Naive thymus-derived CD4-positive, alpha-beta T cell (primary cell): ENCODE data around the gene SLC2A13. TPM values are rescaled to one million over a fixed set of nuclear protein-coding genes. Genes with fewer than 3 reads are reported as not detected.
"Not testable (repeated sequence)": the region's sequence is repeated elsewhere in the genome, so short reads cannot be mapped to it uniquely, and the experiment has no call there.

Experiments
- ATAC-seq: fragments of 150-1000 bp; cut with Tn5 transposase; 2 replicates; pipeline ENCODE4 v1.10.0; 2021; ENCODE audit warnings: mild to moderate bottlenecking, moderate library complexity
- CTCF ChIA-PET: fragments of 350-600 bp; sonication (Branson Sonifier 250); formaldehyde crosslinking; loops from one replicate; lab custom pipeline; 2021; ENCODE audit warnings: antibody characterized with exemption; lab: Charles Lee
- POLR2A ChIA-PET: fragments of 350-600 bp; sonication (Branson Sonifier 250); formaldehyde crosslinking; loops from one replicate; lab custom pipeline; 2021; ENCODE audit warnings: antibody characterized with exemption, inconsistent platforms; lab: Charles Lee
- DNase-seq, 9 donors: peaks; one replicate each; pipeline versions ENCODE4 v3.0.0 to v3.0.0-alpha.2; 2020 to 2022; ENCODE audit warnings: mixed read lengths in 1 of 9
- H3K27ac ChIP-seq: one replicate; pipeline ENCODE4 v1.7.0; 2013; ENCODE audit warnings: mild to moderate bottlenecking, low read depth, low read length, moderate library complexity
- H3K27me3 ChIP-seq, 2 donors: one replicate each; pipeline ENCODE4 v1.7.0; 2013; ENCODE audit warnings: low read length in 2 of 2, mild to moderate bottlenecking in 2 of 2, moderate library complexity in 2 of 2; ENCODE audit not compliant: control insufficient read depth in 2 of 2, insufficient read depth in 2 of 2
- H3K36me3 ChIP-seq, 3 experiments: 1 replicate in 2 of 3; 2 replicates in 1 of 3; pipeline ENCODE4 v1.7.0; 2013; ENCODE audit warnings: low read length in 3 of 3, mild to moderate bottlenecking in 3 of 3, moderate library complexity in 1 of 3; ENCODE audit not compliant: insufficient read depth in 3 of 3, control insufficient read depth in 2 of 3
- H3K4me1 ChIP-seq, 2 donors: one replicate each; pipeline ENCODE4 v1.7.0; 2013; ENCODE audit warnings: low read length in 2 of 2, mild to moderate bottlenecking in 2 of 2, moderate library complexity in 1 of 2; ENCODE audit not compliant: control insufficient read depth in 2 of 2, insufficient read depth in 2 of 2
- H3K4me3 ChIP-seq: 2 replicates; pipeline ENCODE4 v1.7.0; 2013; ENCODE audit warnings: mild to moderate bottlenecking, low read length
- H3K9me3 ChIP-seq, 3 experiments: 1 replicate in 2 of 3; 2 replicates in 1 of 3; pipeline ENCODE4 v1.7.0; 2013; ENCODE audit warnings: low read length in 3 of 3; ENCODE audit not compliant: control insufficient read depth in 2 of 3
- H3K27ac Mint-ChIP-seq, 9 donors: one replicate each; pipeline ENCODE4 v1.8.0; 2020 to 2022; ENCODE audit warnings: mixed read lengths in 9 of 9, mild to moderate bottlenecking in 8 of 9, moderate library complexity in 5 of 9, inconsistent platforms in 2 of 9
- H3K27me3 Mint-ChIP-seq, 5 donors: one replicate each; pipeline ENCODE4 v1.8.0; 2021 to 2022; ENCODE audit warnings: mixed read lengths in 5 of 5, mild to moderate bottlenecking in 1 of 5
- H3K36me3 Mint-ChIP-seq, 5 donors: one replicate each; pipeline ENCODE4 v1.8.0; 2020 to 2022; ENCODE audit warnings: mixed read lengths in 5 of 5, mild to moderate bottlenecking in 3 of 5, inconsistent platforms in 1 of 5
- H3K4me1 Mint-ChIP-seq, 7 donors: one replicate each; pipeline ENCODE4 v1.8.0; 2020 to 2022; ENCODE audit warnings: mixed read lengths in 7 of 7, mild to moderate bottlenecking in 3 of 7, inconsistent platforms in 1 of 7
- H3K4me3 Mint-ChIP-seq, 10 donors: one replicate each; pipeline ENCODE4 v1.8.0; 2020 to 2022; ENCODE audit warnings: mild to moderate bottlenecking in 10 of 10, mixed read lengths in 10 of 10, moderate library complexity in 6 of 10, inconsistent platforms in 2 of 10
- H3K9me3 Mint-ChIP-seq, 11 donors: one replicate each; pipeline ENCODE4 v1.8.0; 2020 to 2022; ENCODE audit warnings: mixed read lengths in 11 of 11, mild to moderate bottlenecking in 4 of 11, inconsistent platforms in 1 of 11, moderate library complexity in 1 of 11
- intact Hi-C, 2 donors: fragments of 100-400 bp; cut with micrococcal nuclease; formaldehyde crosslinking; loops; one replicate each; pipeline ENCODE4 v1.15.1; 2023
- polyA plus RNA-seq, 2 donors: library from polyadenylated mRNA; unstranded; fragments of 300-500 nt; fragmentation: Illumina TruSeq; gene quantifications; one replicate each; pipeline ENCODE4 v1.2.3, GENCODE V29; 2021
- total RNA-seq, 6 experiments: library from RNA in 5 of 6; stranded (reverse) in 5 of 6; gene quantifications; 1 replicate in 5 of 6; 2 replicates in 1 of 6; pipeline ENCODE4 v1.2.3 and lab custom pipeline; 2021 to 2026

Gene SLC2A13
- total and polyA plus RNA-seq, 7 experiments from 2014 or later: 1.2 to 5.8 (median 4.4) TPM

- ATAC-seq, H3K36me3 Mint-ChIP-seq, DNase-seq, H3K27me3 Mint-ChIP-seq, CTCF ChIA-PET, H3K27me3 ChIP-seq, H3K4me1 Mint-ChIP-seq, H3K27ac Mint-ChIP-seq, H3K9me3 Mint-ChIP-seq, H3K27ac ChIP-seq, H3K4me3 Mint-ChIP-seq, H3K9me3 ChIP-seq, POLR2A ChIA-PET, H3K4me3 ChIP-seq, intact Hi-C loops, H3K36me3 ChIP-seq, H3K4me1 ChIP-seq: not testable (repeated sequence)
These were observed 74.9 kb downstream of the SLC2A13 start for GRCh38 chr12:40030970-40031369.

GRCh38 chr12:40028296-40028695, 77.6 kb downstream of the SLC2A13 start:
- no peak overlapping the region for H3K27ac Mint-ChIP-seq
- ATAC-seq (no peak), DNase-seq (no peak)
- H3K27ac ChIP-seq: no peak overlapping the region
- POLR2A ChIA-PET: no interaction called here
- no peaks in the 10 kb centered on the region for H3K36me3 ChIP-seq
- no peak overlapping the region for H3K4me3 ChIP-seq
- intact Hi-C loops: no loop called here
- H3K27me3 ChIP-seq: no peaks in the 10 kb centered on the region
- no peaks in the 10 kb centered on the region for H3K9me3 ChIP-seq
- peaks cover 0 to 12% (median 5%) of the 10 kb centered on the region in 7 donors for H3K4me1 Mint-ChIP-seq
- CTCF ChIA-PET: no interaction called here
- H3K27me3 Mint-ChIP-seq: no peaks in the 10 kb centered on the region
- H3K9me3 Mint-ChIP-seq: no peaks in the 10 kb centered on the region
- no peak overlapping the region for H3K4me3 Mint-ChIP-seq
- peaks cover 0 to 5% (median 0%) of the 10 kb centered on the region in 5 donors for H3K36me3 Mint-ChIP-seq
- no peaks in the 10 kb centered on the region for H3K4me1 ChIP-seq

GRCh38 chr12:40022850-40023249, 83.0 kb downstream of the SLC2A13 start:
- no peaks in the 10 kb centered on the region for H3K9me3 Mint-ChIP-seq
- no peaks in the 10 kb centered on the region for H3K4me1 ChIP-seq
- no peaks in the 10 kb centered on the region for H3K9me3 ChIP-seq
- no peak overlapping the region for H3K4me3 Mint-ChIP-seq
- H3K4me1 Mint-ChIP-seq: peaks cover 0 to 12% (median 5%) of the 10 kb centered on the region in 7 donors
- no peaks in the 10 kb centered on the region for H3K27me3 ChIP-seq
- intact Hi-C loops: no loop called here
- CTCF ChIA-PET: no interaction called here
- no peak overlapping the region for H3K4me3 ChIP-seq
- no peak for ATAC-seq
- H3K27ac ChIP-seq: no peak overlapping the region
- no peak for DNase-seq
- H3K36me3 ChIP-seq: no peaks in the 10 kb centered on the region
- POLR2A ChIA-PET: no interaction called here
- H3K36me3 Mint-ChIP-seq: peaks cover 0 to 5% (median 2%) of the 10 kb centered on the region in 5 donors
- no peaks in the 10 kb centered on the region for H3K27me3 Mint-ChIP-seq
- H3K27ac Mint-ChIP-seq: no peak overlapping the region

- Histone ChIP-seq H3K36me3 (no peaks in the 10 kb centered on the region), H3K27me3 (no peaks in the 10 kb centered on the region), H3K4me3 (no peak overlapping the region), H3K27ac (no peak overlapping the region), H3K4me1 (no peaks in the 10 kb centered on the region), H3K9me3 (no peaks in the 10 kb centered on the region)
- ATAC-seq (no peak), DNase-seq (no peak)
- ChIA-PET POLR2A (no interaction called here), CTCF (interaction anchor here (1.0 kb wide), 1 partner anchor 9 kb away, joined by 3 read pairs; no protein-coding TSS in a partner anchor)
- intact Hi-C loops: no loop called here
- Mint-ChIP-seq H3K27ac (no peak overlapping the region), H3K4me1 (peaks cover 3 to 12% (median 6%) of the 10 kb centered on the region in 7 donors), H3K27me3 (no peaks in the 10 kb centered on the region), H3K36me3 (peaks cover 0 to 3% (median 0%) of the 10 kb centered on the region in 5 donors), H3K4me3 (no peak overlapping the region), H3K9me3 (no peaks in the 10 kb centered on the region)
These were observed 85.6 kb downstream of the SLC2A13 start for GRCh38 chr12:40020261-40020691.

- no peak overlapping the region for H3K27ac ChIP-seq
- Mint-ChIP-seq H3K36me3 (no peaks in the 10 kb centered on the region), H3K9me3 (no peaks in the 10 kb centered on the region), H3K27ac (no peak overlapping the region), H3K27me3 (no peaks in the 10 kb centered on the region), H3K4me3 (no peak overlapping the region), H3K4me1 (peaks cover 0 to 4% (median 3%) of the 10 kb centered on the region in 7 donors)
- no peak for DNase-seq
- H3K27me3 ChIP-seq: no peaks in the 10 kb centered on the region
- H3K36me3 ChIP-seq: no peaks in the 10 kb centered on the region
- no peak for ATAC-seq
- intact Hi-C loops: loop anchor here in 1 of 2 donors (10.0 kb wide), 1 partner anchor 253 kb away; no protein-coding TSS in a partner anchor
- no peak overlapping the region for H3K4me3 ChIP-seq
- no peaks in the 10 kb centered on the region for H3K9me3 ChIP-seq
- ChIA-PET POLR2A (no interaction called here), CTCF (no interaction called here)
- no peaks in the 10 kb centered on the region for H3K4me1 ChIP-seq
These were observed 88.4 kb downstream of the SLC2A13 start for GRCh38 chr12:40017488-40017887.

- H3K4me1 Mint-ChIP-seq: peaks cover 0 to 6% (median 3%) of the 10 kb centered on the region in 7 donors
- CTCF ChIA-PET: no interaction called here
These were observed 88.9 kb downstream of the SLC2A13 start for GRCh38 chr12:40016980-40017379.

GRCh38 chr12:40015881-40016280, 90.0 kb downstream of the SLC2A13 start:
- CTCF ChIA-PET: no interaction called here
- POLR2A ChIA-PET: no interaction called here

More at GRCh38 chr12:40016980-40017379, 88.9 kb downstream of the SLC2A13 start:
- no peak overlapping the region for H3K4me3 ChIP-seq
- Mint-ChIP-seq H3K9me3 (no peaks in the 10 kb centered on the region), H3K36me3 (no peaks in the 10 kb centered on the region), H3K27ac (no peak overlapping the region), H3K27me3 (no peaks in the 10 kb centered on the region), H3K4me3 (no peak overlapping the region)
- H3K9me3 ChIP-seq: no peaks in the 10 kb centered on the region
- ATAC-seq (no peak), DNase-seq (no peak)
- no peaks in the 10 kb centered on the region for H3K36me3 ChIP-seq
- POLR2A ChIA-PET: no interaction called here
- no peaks in the 10 kb centered on the region for H3K4me1 ChIP-seq
- H3K27me3 ChIP-seq: no peaks in the 10 kb centered on the region
- intact Hi-C loops: loop anchor here in 1 of 2 donors (10.0 kb wide), 1 partner anchor 252 kb away; no protein-coding TSS in a partner anchor
- H3K27ac ChIP-seq: no peak overlapping the region

More at GRCh38 chr12:40015881-40016280, 90.0 kb downstream of the SLC2A13 start:
- H3K36me3 ChIP-seq: no peaks in the 10 kb centered on the region
- H3K4me3 ChIP-seq: no peak overlapping the region
- DNase-seq (no peak), ATAC-seq (no peak)
- Mint-ChIP-seq H3K27me3 (no peaks in the 10 kb centered on the region), H3K27ac (no peak overlapping the region), H3K4me3 (no peak overlapping the region), H3K9me3 (no peaks in the 10 kb centered on the region), H3K36me3 (no peaks in the 10 kb centered on the region), H3K4me1 (peaks cover 5 to 17% (median 9%) of the 10 kb centered on the region in 7 donors)
- H3K27me3 ChIP-seq: no peaks in the 10 kb centered on the region
- no peaks in the 10 kb centered on the region for H3K9me3 ChIP-seq
- intact Hi-C loops: loop anchor here in 1 of 2 donors (10.0 kb wide), 1 partner anchor 251 kb away; no protein-coding TSS in a partner anchor
- H3K27ac ChIP-seq: no peak overlapping the region
- H3K4me1 ChIP-seq: no peaks in the 10 kb centered on the region
